Measurements from ENCODE around the gene FOXP1.

DNA sequence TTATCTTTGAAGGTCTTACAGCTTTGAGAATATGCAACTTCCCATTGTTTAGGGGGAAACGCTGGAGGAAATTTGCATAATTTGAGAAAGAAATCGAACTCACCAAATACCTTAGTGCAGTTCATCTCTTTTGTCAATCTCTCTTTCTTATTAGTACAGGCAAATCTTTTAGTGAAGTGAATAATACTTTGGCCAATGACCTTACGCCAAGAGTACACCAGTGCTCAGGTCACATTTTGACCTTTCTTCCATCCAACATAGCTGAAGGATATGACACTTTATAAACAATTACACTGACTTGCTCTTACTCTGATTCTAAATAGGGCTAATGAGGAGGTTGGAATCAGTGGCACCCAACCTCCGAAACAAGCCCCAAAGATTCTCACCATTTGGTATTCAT, 494.8 kb downstream of the FOXP1 start:
- TF ChIP-seq, protein P1, sequence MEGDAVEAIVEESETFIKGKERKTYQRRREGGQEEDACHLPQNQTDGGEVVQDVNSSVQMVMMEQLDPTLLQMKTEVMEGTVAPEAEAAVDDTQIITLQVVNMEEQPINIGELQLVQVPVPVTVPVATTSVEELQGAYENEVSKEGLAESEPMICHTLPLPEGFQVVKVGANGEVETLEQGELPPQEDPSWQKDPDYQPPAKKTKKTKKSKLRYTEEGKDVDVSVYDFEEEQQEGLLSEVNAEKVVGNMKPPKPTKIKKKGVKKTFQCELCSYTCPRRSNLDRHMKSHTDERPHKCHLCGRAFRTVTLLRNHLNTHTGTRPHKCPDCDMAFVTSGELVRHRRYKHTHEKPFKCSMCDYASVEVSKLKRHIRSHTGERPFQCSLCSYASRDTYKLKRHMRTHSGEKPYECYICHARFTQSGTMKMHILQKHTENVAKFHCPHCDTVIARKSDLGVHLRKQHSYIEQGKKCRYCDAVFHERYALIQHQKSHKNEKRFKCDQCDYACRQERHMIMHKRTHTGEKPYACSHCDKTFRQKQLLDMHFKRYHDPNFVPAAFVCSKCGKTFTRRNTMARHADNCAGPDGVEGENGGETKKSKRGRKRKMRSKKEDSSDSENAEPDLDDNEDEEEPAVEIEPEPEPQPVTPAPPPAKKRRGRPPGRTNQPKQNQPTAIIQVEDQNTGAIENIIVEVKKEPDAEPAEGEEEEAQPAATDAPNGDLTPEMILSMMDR (optimal IDR thresholded peaks at IDR 0.05 in 1 of 3, IDR thresholded peaks at IDR 0.05 in 1 of 3, conservative IDR thresholded peaks at IDR 0.05 in 1 of 3; ENCODE audit: extremely low read depth in 1 of 3, insufficient read depth in 2 of 3, low read length in 3 of 3) = no peak
- no peak for TF ChIP-seq EZH2 (IDR thresholded peaks at IDR 0.05; ENCODE audit: low read length)

Measured in keratinocyte (primary cell).